RWPE2 (cell line): ENCODE results near the gene COP1.
A peak's percentile ranks its signal among the peaks of the same experiment; 100 is the strongest.

ENCODE experiments used
- ATAC-seq: fragments of 200-7000 bp; cut with Tn5 transposase; 3 replicates; pipeline ENCODE4 v1.9.1; 2021; ENCODE audit warnings: low read depth
- DNase-seq: peaks from one replicate; pipeline ENCODE4 v3.0.0-alpha.2; 2020; ENCODE audit warnings: low spot score
- H3K27ac ChIP-seq: fragments of 450-650 bp; 2 replicates; pipeline ENCODE4 v1.5.1; 2017; ENCODE audit warnings: mild to moderate bottlenecking; ENCODE audit not compliant: poor library complexity, severe bottlenecking
- H3K27me3 ChIP-seq: fragments of 250-450 bp; sonication (Bioruptor Pico); 2 replicates; pipeline ENCODE4 v1.5.1; 2021; ENCODE audit warnings: mild to moderate bottlenecking, moderate library complexity; ENCODE audit not compliant: insufficient read depth, poor library complexity, severe bottlenecking
- H3K36me3 ChIP-seq: fragments of 250-450 bp; sonication (Bioruptor Pico); 2 replicates; pipeline ENCODE4 v1.5.1; 2020; ENCODE audit warnings: low read depth, mild to moderate bottlenecking, moderate library complexity
- H3K4me1 ChIP-seq: fragments of 250-450 bp; sonication (Bioruptor Pico); 2 replicates; pipeline ENCODE4 v1.5.1; 2021; ENCODE audit warnings: mild to moderate bottlenecking, moderate library complexity; ENCODE audit not compliant: insufficient read depth, poor library complexity, severe bottlenecking
- H3K4me3 ChIP-seq: fragments of 250-450 bp; sonication (Bioruptor Pico); 2 replicates; pipeline ENCODE4 v1.5.1; 2021; ENCODE audit warnings: mild to moderate bottlenecking, moderate library complexity; ENCODE audit not compliant: severe bottlenecking
- H3K9me3 ChIP-seq: fragments of 250-450 bp; sonication (Bioruptor Pico); 2 replicates; pipeline ENCODE4 v1.5.1; 2021; ENCODE audit warnings: mild to moderate bottlenecking, moderate library complexity; ENCODE audit not compliant: severe bottlenecking
- CTCF ChIP-seq: fragments of 450-650 bp; IDR thresholded peaks from one replicate; pipeline ENCODE4 v1.5.1; 2017; ENCODE audit warnings: mild to moderate bottlenecking, moderate library complexity; ENCODE audit not compliant: poor library complexity, severe bottlenecking

The COP1 gene

GRCh38 chr1:176043537-176043936 is 163.5 kb downstream of the COP1 start:
- TF ChIP-seq CTCF, result no peak
- ATAC-seq (no peak), DNase-seq (no peak)
- Histone ChIP-seq H3K4me3 (no peak overlapping the region), H3K36me3 (peaks cover 15% of the 10 kb centered on the region), H3K9me3 (no peaks in the 10 kb centered on the region), H3K27me3 (no peaks in the 10 kb centered on the region), H3K4me1 (peaks cover 9% of the 10 kb centered on the region), H3K27ac (no peak overlapping the region)

GRCh38 chr1:176033881-176034280 is 173.2 kb downstream of the COP1 start:
- no peaks in the 10 kb centered on the region for H3K9me3 ChIP-seq
- H3K4me3 ChIP-seq, result no peak overlapping the region
- H3K36me3 ChIP-seq, result peaks cover 11% of the 10 kb centered on the region
- no peaks in the 10 kb centered on the region for H3K27me3 ChIP-seq
- no peak for TF ChIP-seq CTCF
- DNase-seq (no peak), ATAC-seq (peak; percentile 48; the same call in 1 of the 3 replicates)
- H3K27ac ChIP-seq, result peak overlapping the region; percentile 74
- H3K4me1 ChIP-seq, result peaks cover 27% of the 10 kb centered on the region

GRCh38 chr1:176033474-176033873 is 173.6 kb downstream of the COP1 start:
- Histone ChIP-seq H3K27me3 (no peaks in the 10 kb centered on the region), H3K4me1 (peaks cover 27% of the 10 kb centered on the region), H3K36me3 (peaks cover 7% of the 10 kb centered on the region), H3K4me3 (no peak overlapping the region), H3K9me3 (no peaks in the 10 kb centered on the region), H3K27ac (peak overlapping the region; percentile 74)
- ATAC-seq (peak; percentile 61; the same call in 2 of the 3 replicates), DNase-seq (no peak)
- TF ChIP-seq CTCF, result no peak

GRCh38 chr1:176032040-176032645 is 174.9 kb downstream of the COP1 start:
- H3K4me1 ChIP-seq, result peaks cover 27% of the 10 kb centered on the region
- no peaks in the 10 kb centered on the region for H3K27me3 ChIP-seq
- H3K4me3 ChIP-seq, result no peak overlapping the region
- no peak for TF ChIP-seq CTCF
- H3K36me3 ChIP-seq, result peaks cover 8% of the 10 kb centered on the region
- DNase-seq (no peak), ATAC-seq (no peak)
- peak overlapping the region; percentile 74 for H3K27ac ChIP-seq
- no peaks in the 10 kb centered on the region for H3K9me3 ChIP-seq

- no peak overlapping the region for H3K27ac ChIP-seq
- no peaks in the 10 kb centered on the region for H3K9me3 ChIP-seq
- no peak overlapping the region for H3K4me3 ChIP-seq
- ATAC-seq (no peak), DNase-seq (no peak)
- H3K27me3 ChIP-seq, result no peaks in the 10 kb centered on the region
- no peak for TF ChIP-seq CTCF
- H3K4me1 ChIP-seq, result peaks cover 24% of the 10 kb centered on the region
- peaks cover 11% of the 10 kb centered on the region for H3K36me3 ChIP-seq
Measured at GRCh38 chr1:176029609-176030008, 177.5 kb downstream of the COP1 start.
